Smooth muscle cell (in vitro differentiated cells): ENCODE results near the gene IGSF23. TPM values are rescaled to one million over a fixed set of nuclear protein-coding genes. Genes with fewer than 3 reads are reported as not detected.

Experiments used
- DNase-seq: peaks from one replicate; lab custom pipeline; 2025; ENCODE audit not compliant: unreplicated experiment; lab: John Stamatoyannopoulos, UW
- H2AFZ ChIP-seq: fragments of 200-600 bp; sonication (generic); 2 replicates; pipeline ENCODE4 v1.6.0; 2016; ENCODE audit warnings: antibody characterized with exemption, low read depth, mild to moderate bottlenecking
- H3F3A ChIP-seq: fragments of 200-600 bp; sonication (generic); 2 replicates; pipeline ENCODE4 v1.6.0; 2017; ENCODE audit warnings: antibody characterized with exemption, low read depth
- H3K27ac ChIP-seq: fragments of 200-600 bp; sonication (generic); 2 replicates; pipeline ENCODE4 v1.5.1; 2016; ENCODE audit warnings: low read depth, mild to moderate bottlenecking
- H3K27me3 ChIP-seq: fragments of 200-600 bp; sonication (generic); 2 replicates; pipeline ENCODE4 v1.6.1; 2016; ENCODE audit warnings: low read depth, mild to moderate bottlenecking
- H3K36me3 ChIP-seq: fragments of 200-600 bp; sonication (generic); 2 replicates; pipeline ENCODE4 v1.5.1; 2016; ENCODE audit warnings: low read depth
- H3K4me1 ChIP-seq: fragments of 200-600 bp; sonication (generic); 2 replicates; pipeline ENCODE4 v1.5.1; 2016; ENCODE audit warnings: low read depth
- H3K4me2 ChIP-seq: fragments of 200-600 bp; sonication (generic); 2 replicates; pipeline ENCODE4 v1.6.0; 2016; ENCODE audit warnings: mild to moderate bottlenecking
- H3K4me3 ChIP-seq: fragments of 200-600 bp; sonication (generic); 2 replicates; pipeline ENCODE4 v1.5.1; 2016; ENCODE audit warnings: mild to moderate bottlenecking
- H3K79me2 ChIP-seq: fragments of 200-600 bp; sonication (generic); 2 replicates; pipeline ENCODE4 v1.6.0; 2016; ENCODE audit warnings: low read depth, mild to moderate bottlenecking
- H3K9ac ChIP-seq: fragments of 200-600 bp; sonication (generic); 2 replicates; pipeline ENCODE4 v1.6.0; 2016; ENCODE audit warnings: low read depth
- H3K9me3 ChIP-seq: fragments of 200-600 bp; sonication (generic); replicated peaks from 2 replicates; pipeline ENCODE4 v1.5.1; 2016; ENCODE audit warnings: low read depth
- H4K20me1 ChIP-seq: fragments of 200-600 bp; sonication (generic); 2 replicates; pipeline ENCODE4 v1.6.0; 2016; ENCODE audit warnings: low read depth
- WGBS: methylation state at CpG from one replicate; pipeline ENCODE4 v1.1.7; 2016; ENCODE audit warnings: low lambda C conversion rate; 5-methylcytosine and 5-hydroxymethylcytosine counted together
- polyA plus RNA-seq: library from polyadenylated mRNA; unstranded; fragments of >200 nt; fragmentation: Nextera tagmentation; extraction: Ambion mirVana; gene quantifications from 2 replicates; pipeline ENCODE4 v1.2.1, GENCODE V29; 2016
- total RNA-seq: library from RNA; depleted of rRNA; stranded (reverse); fragments of >200 nt; gene quantifications from 2 replicates; pipeline ENCODE4 v1.2.3, GENCODE V29; 2014
- TF ChIP-seq, protein P1 (sequence below): fragments of 200-600 bp; sonication (generic); IDR thresholded peaks from 2 replicates; pipeline ENCODE4 v1.5.1; 2017; ENCODE audit warnings: borderline replicate concordance, mild to moderate bottlenecking, antibody characterized with exemption; ENCODE audit not compliant: insufficient read depth, poor library complexity, severe bottlenecking

IGSF23 gene
- total and polyA plus RNA-seq, 2 experiments from 2014 or later = not detected

DNA sequence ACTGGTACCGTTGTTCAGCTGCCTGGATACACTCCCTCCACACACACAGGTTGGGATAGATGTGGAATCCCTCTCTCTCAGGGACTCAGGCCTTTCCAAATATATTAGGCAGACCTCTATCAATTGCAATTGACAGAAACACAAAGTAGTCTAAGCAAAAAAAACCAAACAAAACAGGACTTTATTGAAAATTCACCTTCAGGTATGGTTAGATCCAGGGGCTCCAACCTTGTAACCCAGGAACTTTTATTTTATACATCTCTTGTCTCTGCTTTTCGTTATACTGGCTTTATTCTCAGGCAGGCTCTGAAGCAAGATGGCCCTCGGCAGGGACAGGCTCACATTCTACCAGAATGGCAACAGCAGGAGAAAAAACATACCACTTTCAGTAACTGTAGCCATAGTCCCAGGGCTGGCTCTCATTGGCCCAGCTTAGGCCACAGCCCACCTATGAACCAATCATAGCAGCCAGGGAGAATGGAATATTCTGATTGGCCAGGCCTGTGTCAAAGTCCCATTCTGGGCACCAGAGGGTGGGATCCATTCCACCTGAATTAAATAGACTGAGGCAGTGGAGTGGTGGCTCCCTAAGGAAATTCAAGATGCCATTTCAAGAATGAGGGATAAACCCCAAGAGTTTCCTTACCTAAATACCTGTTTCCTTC, 44.8 kb downstream of the IGSF23 start:
- no peaks in the 10 kb centered on the region for H3K9me3 ChIP-seq
- TF ChIP-seq, protein P1, sequence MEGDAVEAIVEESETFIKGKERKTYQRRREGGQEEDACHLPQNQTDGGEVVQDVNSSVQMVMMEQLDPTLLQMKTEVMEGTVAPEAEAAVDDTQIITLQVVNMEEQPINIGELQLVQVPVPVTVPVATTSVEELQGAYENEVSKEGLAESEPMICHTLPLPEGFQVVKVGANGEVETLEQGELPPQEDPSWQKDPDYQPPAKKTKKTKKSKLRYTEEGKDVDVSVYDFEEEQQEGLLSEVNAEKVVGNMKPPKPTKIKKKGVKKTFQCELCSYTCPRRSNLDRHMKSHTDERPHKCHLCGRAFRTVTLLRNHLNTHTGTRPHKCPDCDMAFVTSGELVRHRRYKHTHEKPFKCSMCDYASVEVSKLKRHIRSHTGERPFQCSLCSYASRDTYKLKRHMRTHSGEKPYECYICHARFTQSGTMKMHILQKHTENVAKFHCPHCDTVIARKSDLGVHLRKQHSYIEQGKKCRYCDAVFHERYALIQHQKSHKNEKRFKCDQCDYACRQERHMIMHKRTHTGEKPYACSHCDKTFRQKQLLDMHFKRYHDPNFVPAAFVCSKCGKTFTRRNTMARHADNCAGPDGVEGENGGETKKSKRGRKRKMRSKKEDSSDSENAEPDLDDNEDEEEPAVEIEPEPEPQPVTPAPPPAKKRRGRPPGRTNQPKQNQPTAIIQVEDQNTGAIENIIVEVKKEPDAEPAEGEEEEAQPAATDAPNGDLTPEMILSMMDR = no peak
- no peaks in the 10 kb centered on the region for H3F3A ChIP-seq
- H3K79me2 ChIP-seq = no peaks in the 10 kb centered on the region
- H4K20me1 ChIP-seq = no peaks in the 10 kb centered on the region
- H2AFZ ChIP-seq = no peak overlapping the region
- H3K4me3 ChIP-seq = no peak overlapping the region
- H3K27ac ChIP-seq = no peak overlapping the region
- no peaks in the 10 kb centered on the region for H3K27me3 ChIP-seq
- H3K4me1 ChIP-seq = no peaks in the 10 kb centered on the region
- DNase-seq = no peak
- H3K4me2 ChIP-seq = no peak overlapping the region
- WGBS = 98% methylated on average over 3 of the region's 3 CpGs
- H3K36me3 ChIP-seq = peaks cover 3% of the 10 kb centered on the region
- H3K9ac ChIP-seq = no peak overlapping the region

DNA sequence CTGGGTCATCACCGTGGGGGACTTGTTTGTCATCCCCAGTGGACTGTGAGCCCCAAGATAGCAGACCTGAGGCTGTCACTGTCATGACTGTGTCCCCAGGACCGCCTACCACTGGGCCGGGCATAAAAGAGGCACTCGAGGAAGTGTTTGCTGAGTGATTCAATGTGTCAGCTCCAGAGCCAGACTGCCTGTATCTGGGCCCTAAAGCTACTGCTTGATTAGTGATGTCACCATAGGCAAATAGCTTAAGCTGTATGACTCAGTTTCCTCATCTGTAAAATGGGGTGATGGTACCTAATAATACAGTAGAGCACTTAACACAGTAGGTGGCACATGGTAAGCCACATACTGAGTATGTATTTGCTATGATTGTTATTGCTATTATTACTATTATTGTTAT, 46.7 kb downstream of the IGSF23 start:
- 93% methylated on average over 4 of the region's 4 CpGs for WGBS

DNA sequence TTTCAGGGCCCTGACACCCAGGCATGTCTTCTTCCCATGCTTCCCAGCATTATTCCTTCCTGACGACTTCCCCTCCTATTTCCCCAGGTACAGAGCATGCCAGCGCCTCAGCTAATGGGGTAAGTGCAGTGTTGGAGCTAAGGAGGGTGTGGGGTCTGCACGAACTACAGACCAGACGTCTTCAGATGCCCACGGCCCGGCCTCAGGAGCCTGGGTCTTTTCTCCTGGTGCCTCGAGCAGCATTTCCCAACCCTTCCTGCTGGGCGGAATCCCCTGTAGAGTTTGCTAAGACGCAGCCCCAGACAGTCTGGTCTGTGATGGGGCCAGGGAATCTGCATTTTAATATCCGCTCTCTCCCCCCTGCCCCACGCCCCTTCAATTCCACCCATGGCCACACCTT, 47.8 kb downstream of the IGSF23 start:
- no peak overlapping the region for H3K4me3 ChIP-seq
- no peaks in the 10 kb centered on the region for H3K27me3 ChIP-seq
- WGBS = 94% methylated on average over 11 of the region's 11 CpGs
- no peaks in the 10 kb centered on the region for H3K9me3 ChIP-seq
- H4K20me1 ChIP-seq = no peaks in the 10 kb centered on the region
- no peaks in the 10 kb centered on the region for H3K36me3 ChIP-seq
- H3F3A ChIP-seq = no peaks in the 10 kb centered on the region
- no peak overlapping the region for H3K9ac ChIP-seq
- H3K4me1 ChIP-seq = no peaks in the 10 kb centered on the region
- H3K27ac ChIP-seq = no peak overlapping the region
- no peak for DNase-seq
- H3K4me2 ChIP-seq = no peak overlapping the region
- H2AFZ ChIP-seq = no peak overlapping the region
- H3K79me2 ChIP-seq = no peaks in the 10 kb centered on the region
- TF ChIP-seq, protein P1 = no peak

More for the DNA sequence above, 46.7 kb downstream of the IGSF23 start:
- H3K4me2 ChIP-seq = no peak overlapping the region
- DNase-seq = no peak
- H3K9me3 ChIP-seq = no peaks in the 10 kb centered on the region
- H3K4me1 ChIP-seq = no peaks in the 10 kb centered on the region
- H2AFZ ChIP-seq = no peak overlapping the region
- no peaks in the 10 kb centered on the region for H3F3A ChIP-seq
- H4K20me1 ChIP-seq = no peaks in the 10 kb centered on the region
- H3K4me3 ChIP-seq = no peak overlapping the region
- no peaks in the 10 kb centered on the region for H3K79me2 ChIP-seq
- TF ChIP-seq, protein P1 = no peak
- no peak overlapping the region for H3K27ac ChIP-seq
- no peaks in the 10 kb centered on the region for H3K27me3 ChIP-seq
- H3K36me3 ChIP-seq = peaks cover 3% of the 10 kb centered on the region
- no peak overlapping the region for H3K9ac ChIP-seq

DNA sequence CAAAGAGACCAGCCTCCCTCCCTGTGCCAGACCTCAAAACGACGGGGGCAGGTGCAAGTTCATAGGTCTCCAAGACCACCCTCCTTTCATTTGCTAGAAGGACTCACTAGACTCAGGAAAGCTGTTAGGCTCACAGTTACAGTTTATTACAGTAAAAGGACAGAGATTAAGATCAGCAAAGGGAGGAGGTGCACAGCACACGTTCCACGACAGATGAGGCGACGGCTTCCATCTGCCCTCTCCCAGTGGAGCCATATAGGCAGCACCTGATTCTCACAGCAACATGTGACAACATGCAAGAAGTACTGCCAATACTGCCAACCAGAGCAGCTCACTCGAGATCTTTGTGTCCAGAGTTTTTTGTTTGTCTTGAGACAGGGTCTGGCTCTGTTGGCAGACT, 48.5 kb downstream of the IGSF23 start:
- H3K4me2 ChIP-seq = no peak overlapping the region
- H3K9me3 ChIP-seq = no peaks in the 10 kb centered on the region
- H3K9ac ChIP-seq = no peak overlapping the region
- H3K36me3 ChIP-seq = no peaks in the 10 kb centered on the region
- no peaks in the 10 kb centered on the region for H3K4me1 ChIP-seq
- H3K27me3 ChIP-seq = no peaks in the 10 kb centered on the region
- H2AFZ ChIP-seq = no peak overlapping the region
- no peak for DNase-seq
- H3K79me2 ChIP-seq = no peaks in the 10 kb centered on the region
- H3K27ac ChIP-seq = no peak overlapping the region
- H3K4me3 ChIP-seq = no peak overlapping the region
- H4K20me1 ChIP-seq = no peaks in the 10 kb centered on the region
- TF ChIP-seq, protein P1 = no peak
- H3F3A ChIP-seq = no peaks in the 10 kb centered on the region
- 83% methylated on average over 7 of the region's 7 CpGs for WGBS
